HepG2 (cell line): ENCODE results near the gene NADK2. TPM values are rescaled to one million over a fixed set of nuclear protein-coding genes. Genes with fewer than 3 reads are reported as not detected.

ENCODE experiments used
- ATF5 ChIP-seq: sonication (generic); formaldehyde crosslinking; IDR thresholded peaks from 2 replicates; pipeline ENCODE4 v1.4.0; 2020; ENCODE audit warnings: mild to moderate bottlenecking, low read depth, missing genetic modification reagents
- BRD4 ChIP-seq: sonication (generic); formaldehyde crosslinking; IDR thresholded peaks from 2 replicates; pipeline ENCODE4 v1.4.0; 2020; ENCODE audit warnings: missing genetic modification reagents
- CREB1 ChIP-seq, 2 experiments: fragments of 450-650 bp in 1 of 2; IDR thresholded peaks; 2 replicates each; pipeline ENCODE4 v1.6.1; 2016 to 2017; ENCODE audit warnings: control low read depth in 1 of 2, mild to moderate bottlenecking in 1 of 2, missing compliant biosample characterization in 1 of 2, missing genetic modification characterization in 1 of 2
- DMTF1 ChIP-seq: sonication (generic); formaldehyde crosslinking; IDR thresholded peaks from 2 replicates; pipeline ENCODE4 v1.4.0; 2020; ENCODE audit warnings: mild to moderate bottlenecking, missing genetic modification reagents
- DR1 ChIP-seq: sonication (generic); formaldehyde crosslinking; IDR thresholded peaks from 2 replicates; pipeline ENCODE4 v1.8.0; 2021; ENCODE audit warnings: mild to moderate bottlenecking, missing genetic modification reagents, inconsistent platforms
- FOSL1 ChIP-seq: sonication (generic); formaldehyde crosslinking; IDR thresholded peaks from 2 replicates; pipeline ENCODE4 v1.9.0; 2021; ENCODE audit warnings: missing genetic modification reagents, borderline replicate concordance
- HNF4G ChIP-seq, 2 experiments: sonication (generic) in 1 of 2; formaldehyde crosslinking in 1 of 2; IDR thresholded peaks; 2 replicates each; pipeline versions ENCODE4 v1.4.0 to v1.6.1; 2011 to 2020; ENCODE audit warnings: borderline replicate concordance in 2 of 2, low read depth in 2 of 2, mild to moderate bottlenecking in 2 of 2, low read length in 1 of 2, missing genetic modification reagents in 1 of 2, moderate library complexity in 1 of 2
- IRX3 ChIP-seq: sonication (generic); formaldehyde crosslinking; IDR thresholded peaks from 2 replicates; pipeline ENCODE4 v1.8.1; 2023; ENCODE audit warnings: mild to moderate bottlenecking, low read depth, missing genetic modification reagents, borderline replicate concordance
- MAX ChIP-seq: IDR thresholded peaks from 2 replicates; pipeline ENCODE4 v1.6.1; 2012; ENCODE audit warnings: inconsistent platforms
- PPARG ChIP-seq: conservative IDR thresholded peaks from 2 replicates; pipeline ENCODE4 v1.6.1; 2016; ENCODE audit warnings: missing biosample characterization, missing genetic modification reagents
- TAF1 ChIP-seq: sonication (generic); formaldehyde crosslinking; IDR thresholded peaks from 2 replicates; pipeline ENCODE4 v1.4.0; 2020; ENCODE audit warnings: missing genetic modification reagents
- THAP11 ChIP-seq: IDR thresholded peaks from 2 replicates; pipeline ENCODE4 v1.6.1; 2016; ENCODE audit warnings: missing biosample characterization, missing genetic modification reagents
- ZBTB7B ChIP-seq: sonication (generic); formaldehyde crosslinking; IDR thresholded peaks from 2 replicates; pipeline ENCODE4 v1.4.0; 2020; ENCODE audit warnings: missing genetic modification reagents
- ZNF354B ChIP-seq: sonication (generic); formaldehyde crosslinking; IDR thresholded peaks from 2 replicates; pipeline ENCODE4 v1.8.0; 2022; ENCODE audit warnings: mild to moderate bottlenecking, missing genetic modification reagents
- ZNF383 ChIP-seq: sonication (generic); formaldehyde crosslinking; IDR thresholded peaks from 2 replicates; pipeline ENCODE4 v1.4.0; 2020; ENCODE audit warnings: missing genetic modification reagents, mild to moderate bottlenecking, borderline replicate concordance
- ZNF781 ChIP-seq: sonication (generic); formaldehyde crosslinking; IDR thresholded peaks from 2 replicates; pipeline ENCODE4 v1.5.1; 2020; ENCODE audit warnings: borderline replicate concordance, mild to moderate bottlenecking, missing genetic modification reagents; ENCODE audit errors: not compliant biosample characterization
- ZSCAN12 ChIP-seq: sonication (generic); formaldehyde crosslinking; IDR thresholded peaks from 2 replicates; pipeline ENCODE4 v1.9.0; 2021; ENCODE audit warnings: mild to moderate bottlenecking, missing genetic modification reagents
- polyA plus RNA-seq, 8 experiments: library from polyadenylated mRNA; depleted of rRNA in 3 of 8; stranded (reverse) in 7 of 8; unstranded in 1 of 8; fragments of >200 nt; fragmentation: Illumina TruSeq in 4 of 8; extraction: Trizol in 4 of 8; gene quantifications; 2 replicates each; pipeline versions ENCODE4 v1.2.1 to v1.2.3, GENCODE V29; 2011 to 2016; ENCODE audit warnings: low read depth in 4 of 8, missing spikeins in 1 of 8, mixed read lengths in 1 of 8; ENCODE audit not compliant: insufficient read depth in 1 of 8
- total RNA-seq, 5 experiments: library from RNA; depleted of rRNA; stranded (reverse); fragments of >200 nt; fragmentation: Illumina TruSeq; extraction: Trizol; gene quantifications; 2 replicates each; pipeline ENCODE4 v1.2.3, GENCODE V29; 2016; ENCODE audit warnings: low read depth in 1 of 5
- TF ChIP-seq, protein P1 (sequence below): sonication (generic); formaldehyde crosslinking; IDR thresholded peaks from 2 replicates; pipeline ENCODE4 v1.4.0; 2020; ENCODE audit warnings: mild to moderate bottlenecking, low read depth, missing genetic modification reagents
- TF ChIP-seq, protein P2 (sequence below): sonication (generic); formaldehyde crosslinking; IDR thresholded peaks from 2 replicates; pipeline ENCODE4 v1.5.0; 2020; ENCODE audit warnings: missing genetic modification reagents, mild to moderate bottlenecking, borderline replicate concordance

NADK2 gene
- total and polyA plus RNA-seq, 2 of the 13 experiments (the other 11 are each of a cell fraction or from before 2014, with no cell fraction given) = 13.9 to 71.4 TPM

- TF ChIP-seq HNF4G (IDR thresholded peaks at IDR 0.05; ENCODE audit: borderline replicate concordance, low read depth, low read length) = no peak
- TF ChIP-seq HNF4G (CRISPR knock-in tag; IDR thresholded peaks at IDR 0.05; ENCODE audit: borderline replicate concordance, low read depth) = peak; percentile 45; the same call in 1 of the 2 replicates
- peak; percentile 99 for TF ChIP-seq THAP11
- TF ChIP-seq ZNF781 (CRISPR knock-in tag) = peak; percentile 24
- no peak for TF ChIP-seq ZNF383 (CRISPR knock-in tag)
- peak; percentile 66; the same call in 1 of the 2 replicates for TF ChIP-seq CREB1 (IDR thresholded peaks at IDR 0.05)
- peak; percentile 83 for TF ChIP-seq CREB1 (CRISPR knock-in tag; IDR thresholded peaks at IDR 0.05)
- TF ChIP-seq, protein P1, sequence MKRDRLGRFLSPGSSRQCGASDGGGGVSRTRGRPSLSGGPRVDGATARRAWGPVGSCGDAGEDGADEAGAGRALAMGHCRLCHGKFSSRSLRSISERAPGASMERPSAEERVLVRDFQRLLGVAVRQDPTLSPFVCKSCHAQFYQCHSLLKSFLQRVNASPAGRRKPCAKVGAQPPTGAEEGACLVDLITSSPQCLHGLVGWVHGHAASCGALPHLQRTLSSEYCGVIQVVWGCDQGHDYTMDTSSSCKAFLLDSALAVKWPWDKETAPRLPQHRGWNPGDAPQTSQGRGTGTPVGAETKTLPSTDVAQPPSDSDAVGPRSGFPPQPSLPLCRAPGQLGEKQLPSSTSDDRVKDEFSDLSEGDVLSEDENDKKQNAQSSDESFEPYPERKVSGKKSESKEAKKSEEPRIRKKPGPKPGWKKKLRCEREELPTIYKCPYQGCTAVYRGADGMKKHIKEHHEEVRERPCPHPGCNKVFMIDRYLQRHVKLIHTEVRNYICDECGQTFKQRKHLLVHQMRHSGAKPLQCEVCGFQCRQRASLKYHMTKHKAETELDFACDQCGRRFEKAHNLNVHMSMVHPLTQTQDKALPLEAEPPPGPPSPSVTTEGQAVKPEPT (CRISPR knock-in tag) = no peak
- 0 out of 2 replicates have a peak, but pooled peaks have one; percentile 30 for TF ChIP-seq ZSCAN12 (CRISPR knock-in tag)
- TF ChIP-seq ZBTB7B (CRISPR knock-in tag) = peak; percentile 43; the same call in 1 of the 2 replicates
- no peak for TF ChIP-seq FOSL1 (CRISPR knock-in tag)
- peak; percentile 85 for TF ChIP-seq IRX3 (CRISPR knock-in tag)
- TF ChIP-seq MAX = peak; percentile 88
- peak; percentile 80 for TF ChIP-seq TAF1 (CRISPR knock-in tag)
- TF ChIP-seq DR1 = peak; percentile 79
- TF ChIP-seq PPARG (CRISPR knock-in tag) = peak; percentile 44; the same call in 1 of the 2 replicates
- TF ChIP-seq, protein P2, sequence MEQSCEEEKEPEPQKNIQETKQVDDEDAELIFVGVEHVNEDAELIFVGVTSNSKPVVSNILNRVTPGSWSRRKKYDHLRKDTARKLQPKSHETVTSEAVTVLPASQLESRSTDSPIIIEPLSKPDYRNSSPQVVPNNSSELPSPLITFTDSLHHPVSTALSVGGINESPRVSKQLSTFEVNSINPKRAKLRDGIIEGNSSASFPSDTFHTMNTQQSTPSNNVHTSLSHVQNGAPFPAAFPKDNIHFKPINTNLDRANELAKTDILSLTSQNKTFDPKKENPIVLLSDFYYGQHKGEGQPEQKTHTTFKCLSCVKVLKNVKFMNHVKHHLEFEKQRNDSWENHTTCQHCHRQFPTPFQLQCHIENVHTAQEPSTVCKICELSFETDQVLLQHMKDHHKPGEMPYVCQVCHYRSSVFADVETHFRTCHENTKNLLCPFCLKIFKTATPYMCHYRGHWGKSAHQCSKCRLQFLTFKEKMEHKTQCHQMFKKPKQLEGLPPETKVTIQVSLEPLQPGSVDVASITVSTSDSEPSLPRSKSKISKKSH = peak; percentile 90
- no peak for TF ChIP-seq ZNF354B
- no peak; the same call in 1 of the 2 replicates for TF ChIP-seq BRD4
- TF ChIP-seq ATF5 (CRISPR knock-in tag) = no peak
- no peak for TF ChIP-seq DMTF1 (CRISPR knock-in tag)
Measured at GRCh38 chr5:36151434-36152323, 90.0 kb downstream of the NADK2 start, which contains the start of the genes LMBRD2 and SKP2 (continued).
